ENCODE results near the gene BRSK2.
"Not testable (repeated sequence)": the region's sequence is repeated elsewhere in the genome, so short reads cannot be mapped to it uniquely, and the experiment has no call there.

The BRSK2 gene

DNA sequence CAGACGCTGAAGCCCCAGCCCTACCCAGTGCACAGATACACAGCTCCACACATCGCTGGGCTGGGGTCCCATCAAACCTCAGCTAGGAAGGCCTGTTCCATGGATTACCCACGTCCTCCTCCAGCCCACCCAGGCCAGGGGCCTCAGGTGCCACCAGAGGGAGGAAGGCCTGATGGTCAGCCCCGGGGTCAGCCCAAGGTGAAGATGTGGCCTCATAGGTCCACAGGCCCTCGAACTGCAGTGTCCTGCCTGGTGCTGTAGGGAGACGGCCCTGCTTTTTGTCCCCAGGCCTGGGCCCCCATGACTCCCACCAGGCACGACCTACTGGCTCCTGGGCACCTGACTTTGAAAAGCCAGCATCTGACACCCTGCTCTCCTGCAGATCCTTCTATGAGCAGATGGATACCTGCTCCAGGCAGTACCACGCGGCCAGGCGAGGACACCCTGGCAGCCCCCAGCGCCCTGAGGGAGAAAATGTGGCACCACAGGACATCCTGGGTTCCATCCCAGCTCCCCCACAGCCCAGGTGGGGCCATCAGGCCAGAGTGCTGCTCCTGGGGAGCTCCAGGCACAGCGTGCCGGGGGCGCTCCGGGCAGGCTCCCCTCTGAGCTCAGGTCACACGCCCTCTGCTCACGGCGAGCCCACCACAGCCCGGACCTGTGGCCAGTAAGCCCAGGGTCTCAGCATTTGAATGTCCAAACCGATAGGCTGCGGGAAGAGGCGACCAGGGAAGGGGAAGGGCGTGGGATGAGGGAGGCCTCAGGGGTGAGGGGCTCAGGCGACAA, 112.6 kb downstream of the BRSK2 start:
- no peak for DNase-seq

DNA sequence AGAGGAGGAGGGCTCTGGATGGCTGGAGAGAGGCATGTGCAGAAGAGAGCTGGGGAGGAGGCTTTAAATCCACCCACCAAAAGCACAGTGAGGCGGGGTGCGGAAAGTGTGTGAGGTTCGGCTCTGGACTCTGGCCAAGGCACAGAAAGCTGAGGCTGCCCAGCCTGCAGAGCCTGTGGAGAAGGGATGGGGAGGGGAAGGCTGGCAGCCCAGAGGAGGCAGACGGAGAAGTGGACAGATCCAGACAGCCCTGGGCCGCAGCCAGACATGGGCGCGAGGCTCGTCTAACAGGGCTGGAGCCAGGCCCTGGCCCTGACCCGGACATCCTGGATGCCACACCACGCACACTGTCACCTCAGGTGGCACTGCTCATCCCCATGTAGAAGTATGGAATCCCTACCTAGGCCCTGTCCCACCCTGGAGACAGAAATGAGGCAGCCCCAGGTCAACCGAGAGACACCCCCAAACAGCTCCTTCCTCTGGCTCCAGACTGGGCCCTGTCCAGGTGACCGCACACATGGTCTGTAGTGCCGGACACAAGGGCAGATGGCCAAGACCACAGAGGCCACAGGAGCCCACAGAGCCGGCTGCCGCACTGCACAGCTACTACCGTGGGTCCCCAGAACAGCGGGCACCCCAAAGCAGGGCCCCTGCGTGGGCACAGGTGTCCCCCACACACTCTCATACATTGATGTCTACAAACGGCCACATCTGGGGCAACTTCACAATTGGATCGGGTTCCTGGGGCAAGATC, 113.4 kb downstream of the BRSK2 start:
- no peak for DNase-seq

DNA sequence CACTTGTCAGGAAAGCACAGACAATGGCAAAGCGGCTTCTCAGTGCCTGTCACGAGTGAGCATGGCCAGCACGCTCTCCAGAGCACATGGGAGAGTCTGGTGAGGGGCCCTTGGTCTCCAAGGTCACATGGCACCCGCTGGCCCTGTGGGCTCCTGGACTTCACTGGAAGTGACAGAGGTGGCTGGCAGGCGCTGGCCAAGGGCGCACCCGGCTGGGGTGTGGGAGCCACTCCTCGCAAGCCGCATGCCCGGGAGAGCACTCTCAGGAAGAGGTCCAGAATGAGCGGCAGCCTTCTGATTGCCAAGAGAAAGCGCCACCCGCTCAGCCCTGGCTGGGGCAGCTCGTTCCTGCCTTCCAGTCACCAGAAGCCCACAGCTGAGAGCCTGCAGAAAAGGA, 114.0 kb downstream of the BRSK2 start:
- no peak for DNase-seq

DNA sequence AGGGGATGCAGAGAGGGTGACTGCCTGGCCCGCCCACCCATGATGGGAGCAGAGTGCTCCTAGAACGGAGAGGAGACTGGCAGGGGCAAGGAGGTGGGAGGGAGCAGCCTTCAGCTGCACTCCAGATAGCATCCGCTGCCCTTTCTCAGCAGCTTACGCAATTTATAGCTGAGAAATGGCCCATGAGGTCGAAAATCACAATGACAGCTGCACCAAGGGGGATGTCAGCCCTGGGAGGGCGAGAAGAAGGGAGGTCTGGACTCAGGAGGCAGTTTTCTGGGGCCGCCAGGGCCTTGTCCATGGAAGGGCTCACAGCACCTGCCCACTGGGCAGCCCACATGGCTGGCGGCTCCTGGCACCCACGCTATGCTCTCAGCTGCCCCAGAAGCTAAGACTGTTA, 114.4 kb downstream of the BRSK2 start:
- DNase-seq = no peak

DNA sequence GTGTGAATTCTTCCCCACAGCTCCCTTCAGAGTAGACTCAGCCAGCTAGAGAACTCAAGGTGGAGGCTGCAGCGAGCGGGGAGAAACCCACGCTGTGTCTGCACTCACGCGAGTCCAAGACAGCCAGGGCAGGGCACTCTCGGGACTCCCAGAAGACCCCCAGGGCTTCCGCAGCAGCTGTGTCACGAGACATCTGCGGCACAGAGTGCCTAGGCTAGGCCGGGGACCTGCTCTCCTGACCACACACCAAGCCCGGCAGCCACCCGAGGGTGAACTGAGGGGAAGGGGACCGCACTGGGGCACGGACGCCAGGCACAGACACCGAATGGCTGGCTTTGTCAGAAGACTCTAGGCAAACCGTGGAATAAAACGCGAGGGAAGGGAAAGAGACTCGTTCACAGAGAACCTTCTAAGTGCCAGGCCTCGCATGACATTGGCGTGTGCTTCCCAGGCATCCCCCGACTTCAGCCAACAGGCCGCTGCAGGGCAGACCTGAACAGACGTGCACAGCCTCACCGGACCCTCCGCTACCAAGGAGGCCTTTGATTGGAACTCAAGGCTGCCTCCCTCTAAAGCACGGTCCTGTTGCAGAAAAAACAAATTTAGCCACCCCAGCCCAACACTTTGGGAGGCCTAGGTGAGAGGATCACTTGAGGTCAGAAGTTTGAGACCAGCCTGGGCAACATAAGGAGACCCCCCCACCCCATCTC, 115.0 kb downstream of the BRSK2 start:
- DNase-seq = no peak

DNA sequence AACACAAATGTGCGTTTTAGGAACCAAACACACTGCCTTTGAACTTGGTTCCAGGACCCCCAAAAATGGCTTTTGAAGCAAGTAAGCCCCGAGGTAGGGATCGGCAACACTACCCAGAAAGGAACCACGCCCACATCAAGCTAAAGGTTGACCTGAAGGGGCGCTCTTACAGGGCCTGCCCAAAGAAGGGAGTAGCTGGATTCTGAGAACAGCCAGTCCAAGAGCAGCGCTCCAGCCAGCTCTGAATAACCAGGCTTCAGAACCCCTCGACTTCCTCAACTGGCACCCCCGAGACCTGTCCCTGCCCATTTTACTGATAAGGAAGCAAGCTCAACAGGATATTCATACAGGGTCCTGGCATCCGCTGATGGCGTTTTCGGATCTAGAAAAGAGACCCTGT, 115.7 kb downstream of the BRSK2 start:
- DNase-seq = no peak

DNA sequence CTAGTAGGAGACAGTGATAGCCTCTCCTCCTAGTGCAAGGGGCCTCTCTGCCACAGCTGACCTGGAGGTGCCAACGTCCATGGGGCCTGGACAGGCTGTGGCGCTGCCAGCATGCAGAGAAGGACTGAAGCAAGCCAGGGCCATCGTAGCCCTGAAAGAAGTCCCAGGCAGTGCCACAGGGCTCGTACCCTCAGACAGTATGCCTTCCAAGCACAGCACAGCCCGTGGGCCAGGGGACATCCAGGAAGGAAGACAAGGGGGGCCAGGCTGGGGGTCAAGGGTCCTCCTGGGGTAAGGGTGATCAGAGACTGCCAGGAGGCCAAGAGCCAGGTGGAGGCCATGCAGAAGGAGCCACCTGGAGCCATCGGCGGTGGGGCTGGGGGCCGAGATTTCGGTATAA, 117.2 kb downstream of the BRSK2 start:
- no peak for DNase-seq

DNA sequence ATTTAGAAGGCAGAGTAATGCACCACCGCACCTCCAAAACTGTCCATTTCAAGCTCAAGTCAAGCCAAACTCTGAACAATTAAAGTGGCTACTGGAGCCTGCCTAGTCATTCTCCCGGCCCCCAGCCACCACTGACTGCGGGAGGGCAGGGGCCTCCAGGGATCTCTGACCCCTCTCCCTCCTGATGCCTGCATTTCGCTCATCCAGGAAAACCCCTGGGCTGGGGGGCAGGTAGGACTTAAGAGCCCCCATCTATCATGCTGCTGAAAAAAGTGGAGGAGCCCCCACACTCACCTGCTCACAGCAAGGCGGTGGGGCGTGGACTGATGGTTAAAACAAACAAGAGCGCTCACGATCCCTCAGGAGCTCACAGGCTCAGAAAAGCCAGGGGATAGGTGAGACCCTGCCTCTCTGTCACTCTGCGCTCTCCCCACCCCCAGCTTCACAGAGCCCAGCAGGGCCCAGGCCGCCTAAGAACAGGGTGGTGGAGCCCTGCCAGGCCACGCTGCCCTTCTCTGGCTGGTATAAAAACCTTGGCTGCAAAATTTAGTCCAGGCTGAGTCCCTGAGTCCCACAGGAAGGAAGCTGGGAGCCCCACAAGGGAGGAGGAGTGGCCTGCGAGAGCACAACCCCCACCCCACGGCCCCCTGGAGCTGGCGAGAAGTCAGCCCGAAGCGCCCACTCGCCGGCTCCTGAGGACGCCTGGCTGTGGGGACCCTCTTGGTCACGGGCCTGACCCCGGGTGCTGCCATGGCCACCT, 117.8 kb downstream of the BRSK2 start:
- no peak for DNase-seq

DNA sequence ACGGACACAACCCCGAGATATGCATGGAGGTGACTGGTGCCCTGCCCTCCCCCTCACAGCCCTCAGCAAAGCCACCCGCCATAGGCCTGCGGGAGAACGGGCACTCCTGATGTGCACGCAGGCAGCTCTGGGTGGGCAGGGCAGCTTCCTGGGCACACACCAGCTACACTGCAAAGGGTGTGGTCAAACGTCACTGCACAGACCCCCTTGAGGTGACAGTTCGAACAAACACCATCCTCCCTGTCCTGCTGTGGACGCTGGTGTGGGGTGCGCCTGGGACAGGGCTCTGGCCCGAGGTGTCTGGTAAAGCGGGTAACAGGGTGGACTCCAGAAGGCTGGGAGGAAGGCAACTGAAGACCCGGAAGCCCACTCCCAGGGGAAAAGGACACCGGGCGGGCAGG, 118.8 kb downstream of the BRSK2 start:
- DNase-seq = no peak

DNA sequence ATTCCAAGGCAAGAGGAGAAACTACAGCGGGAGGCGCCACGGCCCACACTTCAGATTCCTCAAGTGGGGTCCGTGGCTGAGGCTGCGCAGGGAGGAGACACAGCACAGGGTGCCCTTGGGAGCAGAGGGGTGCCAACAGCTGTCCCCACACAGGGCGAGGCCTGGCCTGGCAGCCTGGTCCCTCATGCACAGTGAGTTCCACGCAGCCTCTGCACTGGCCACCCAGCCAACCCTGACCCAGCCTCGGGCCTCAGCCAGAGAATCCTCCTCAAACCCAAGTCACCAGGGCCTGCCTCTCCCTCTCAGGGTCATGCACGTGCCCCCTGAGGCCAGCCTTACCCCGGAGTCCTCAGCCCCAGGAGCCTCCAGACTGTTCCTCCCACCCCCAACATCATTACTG, 119.3 kb downstream of the BRSK2 start:
- no peak for DNase-seq

DNA sequence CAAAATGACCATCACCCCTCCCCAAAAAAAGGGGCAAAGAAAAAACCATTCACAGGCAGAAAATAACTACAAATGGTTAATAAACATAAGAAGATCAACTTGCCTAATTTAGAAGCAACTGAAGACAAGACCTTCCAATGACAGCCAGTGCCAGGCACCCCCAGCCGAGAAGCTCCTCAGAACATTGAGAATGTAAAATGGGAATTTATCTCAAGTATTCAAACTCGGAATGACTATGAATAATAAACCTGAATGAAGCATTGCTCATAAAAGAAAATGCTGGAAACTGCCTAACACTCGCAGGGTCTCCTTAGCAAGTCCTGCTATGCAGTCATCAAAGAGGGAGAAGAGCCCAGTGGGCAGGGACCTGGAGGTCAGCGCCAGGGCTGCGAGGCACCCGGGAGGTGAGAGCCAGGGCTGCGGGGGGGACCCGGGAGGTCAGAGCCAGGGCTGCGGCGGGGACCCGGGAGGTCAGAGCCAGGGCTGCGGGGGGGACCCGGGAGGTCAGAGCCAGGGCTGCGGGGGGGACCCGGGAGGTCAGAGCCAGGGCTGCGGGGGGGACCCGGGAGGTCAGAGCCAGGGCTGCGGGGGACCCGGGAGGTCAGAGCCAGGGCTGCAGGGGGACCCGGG, 120.0 kb downstream of the BRSK2 start:
- no peak for DNase-seq

DNA sequence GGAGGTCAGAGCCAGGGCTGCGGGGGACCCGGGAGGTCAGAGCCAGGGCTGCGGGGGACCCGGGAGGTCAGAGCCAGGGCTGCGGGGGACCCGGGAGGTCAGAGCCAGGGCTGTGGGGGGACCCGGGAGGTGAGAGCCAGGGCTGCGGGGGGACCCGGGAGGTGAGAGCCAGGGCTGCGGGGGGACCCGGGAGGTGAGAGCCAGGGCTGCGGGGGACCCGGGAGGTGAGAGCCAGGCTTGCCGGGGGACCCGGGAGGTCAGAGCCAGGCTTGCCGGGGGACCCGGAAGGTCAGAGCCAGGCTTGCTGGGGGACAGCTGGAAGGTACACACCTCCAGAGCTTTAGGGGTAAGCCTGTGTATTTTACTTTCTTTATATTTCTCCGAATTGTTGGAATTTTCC, 120.6 kb downstream of the BRSK2 start:
- DNase-seq = not testable (repeated sequence)

DNA sequence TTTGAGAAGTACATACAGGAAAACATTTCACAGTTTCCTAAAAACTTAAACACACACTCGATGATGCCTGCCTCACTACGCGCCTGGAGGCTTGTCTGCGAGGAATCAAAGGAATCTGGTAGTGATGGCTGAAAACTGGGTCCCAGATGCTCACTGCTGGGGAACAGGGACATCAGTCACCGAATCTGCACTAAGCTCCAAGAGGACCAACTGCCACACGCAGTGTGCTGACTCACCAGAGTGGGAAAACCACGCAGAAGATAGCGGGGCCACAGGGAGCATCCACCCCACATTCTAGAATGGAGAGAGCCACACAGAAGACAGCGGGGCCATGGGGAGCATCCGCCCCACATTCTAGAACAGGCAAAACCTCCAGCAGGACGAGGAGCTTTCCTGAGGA, 121.2 kb downstream of the BRSK2 start:
- no peak for DNase-seq

DNA sequence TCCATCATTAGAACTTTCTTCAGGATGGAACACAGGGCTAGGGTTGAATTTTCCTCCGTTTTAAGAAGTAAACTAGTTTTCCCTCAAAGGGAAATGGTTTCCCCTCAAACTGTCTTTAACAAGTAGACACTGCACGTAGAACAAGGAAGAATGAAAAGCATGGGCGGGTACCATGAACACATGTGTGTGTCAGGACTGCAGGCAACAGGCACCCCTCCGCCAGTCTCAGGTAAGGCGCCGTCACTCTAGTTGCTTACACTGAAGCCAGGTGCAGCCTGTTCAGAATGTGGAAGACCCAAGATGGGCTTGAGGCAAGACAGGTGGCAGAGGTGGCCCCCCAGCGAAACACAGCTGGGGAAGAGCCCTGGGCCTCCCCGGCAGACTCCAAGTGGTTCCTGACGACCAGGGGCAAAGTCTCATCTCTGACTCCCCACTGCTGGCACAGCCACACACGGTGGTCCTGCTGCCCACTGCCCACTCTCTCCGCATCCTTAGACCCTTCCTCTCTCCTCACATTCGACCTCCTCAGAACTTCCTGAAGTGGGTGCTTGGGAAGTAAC, 122.3 kb downstream of the BRSK2 start:
- no peak for DNase-seq

Data from DMS 273 treated with DMSO at 0.1 percent for 48 hours (cell line).